ENCODE data around the gene PDE5A. TPM values are rescaled to one million over a fixed set of nuclear protein-coding genes. Genes with fewer than 3 reads are reported as not detected.

PDE5A gene
- total RNA-seq, 1 experiment from 2014 or later = 5.0 TPM

- Histone ChIP-seq H4K20me1 (ENCODE audit: insufficient read depth) (no peaks in the 10 kb centered on the region), H3K4me2 (ENCODE audit: low read length) (no peak overlapping the region), H3K9ac (ENCODE audit: low read length) (no peak overlapping the region), H2AFZ (ENCODE audit: low read depth, low read length, poor library complexity, severe bottlenecking) (no peak overlapping the region), H3K27ac (ENCODE audit: low read depth, low read length) (no peak overlapping the region), H3K9me2 (ENCODE audit: insufficient read depth) (no peaks in the 10 kb centered on the region), H3K4me3 (replicated peaks in 1 of 2; ENCODE audit: low read depth in 1 of 2, low read length in 2 of 2) (no peak overlapping the region), H3K36me3 (ENCODE audit: control insufficient read depth in 1 of 2, insufficient read depth in 2 of 2, low read length in 2 of 2) (no peaks in the 10 kb centered on the region), H3K4me1 (ENCODE audit: control insufficient read depth in 1 of 2, insufficient read depth in 2 of 2, low read length in 2 of 2) (no peaks in the 10 kb centered on the region), H3K79me2 (ENCODE audit: insufficient read depth, low read length) (no peaks in the 10 kb centered on the region), H3K27me3 (ENCODE audit: insufficient read depth, low read length) (no peaks in the 10 kb centered on the region), H3K9me3 (ENCODE audit: control insufficient read depth in 1 of 2, insufficient read depth in 1 of 2, low read depth in 1 of 2, low read length in 2 of 2) (no peaks in the 10 kb centered on the region)
- TF ChIP-seq POLR2A (IDR thresholded peaks at IDR 0.05; ENCODE audit: borderline replicate concordance, extremely low read depth, insufficient read depth, insufficient read length) (no peak), CBX3 (IDR thresholded peaks at IDR 0.05; ENCODE audit: low read depth) (no peak)
- RAD21 ChIA-PET (ENCODE audit: low non-redundant PET in 1 of 2, low total read pairs in 2 of 2, uncharacterized antibody in 2 of 2, unreplicated experiment in 2 of 2) = no interaction called here
- BruUV-seq (replicated peaks) = no TSS peak
- ATAC-seq (no peak), DNase-seq (ENCODE audit: low read depth, low spot score) (no peak)
- intact Hi-C loops (cut with micrococcal nuclease) = no loop called here
- CTCF ChIA-PET = no interaction called here
- POLR2A ChIA-PET = no interaction called here
Observed at GRCh38 chr4:119540249-119540648, 88.4 kb downstream of the PDE5A start.

GRCh38 chr4:119537586-119537985 is 91.0 kb downstream of the PDE5A start:
- H3K9ac ChIP-seq (ENCODE audit: low read length) = no peak overlapping the region
- no peaks in the 10 kb centered on the region for H3K4me1 ChIP-seq (ENCODE audit: control insufficient read depth in 1 of 2, insufficient read depth in 2 of 2, low read length in 2 of 2)
- ATAC-seq (no peak), DNase-seq (ENCODE audit: low read depth, low spot score) (no peak)
- H3K4me3 ChIP-seq (replicated peaks in 1 of 2; ENCODE audit: low read depth in 1 of 2, low read length in 2 of 2) = no peak overlapping the region
- H3K36me3 ChIP-seq (ENCODE audit: control insufficient read depth in 1 of 2, insufficient read depth in 2 of 2, low read length in 2 of 2) = no peaks in the 10 kb centered on the region
- no peak overlapping the region for H2AFZ ChIP-seq (ENCODE audit: low read depth, low read length, poor library complexity, severe bottlenecking)
- H3K27me3 ChIP-seq (ENCODE audit: insufficient read depth, low read length) = no peaks in the 10 kb centered on the region
- BruUV-seq (replicated peaks) = no TSS peak
- intact Hi-C loops (cut with micrococcal nuclease) = no loop called here
- TF ChIP-seq EZH2 (IDR thresholded peaks at IDR 0.05) (no peak), SRF (IDR thresholded peaks at IDR 0.05; ENCODE audit: low read depth) (no peak), SP1 (IDR thresholded peaks at IDR 0.05; ENCODE audit: low read depth) (no peak), ZBTB33 (IDR thresholded peaks at IDR 0.05; ENCODE audit: extremely low read depth, insufficient replicate concordance, low read length) (no peak), ATF3 (IDR thresholded peaks at IDR 0.05) (no peak), CEBPB (IDR thresholded peaks at IDR 0.05; ENCODE audit: low read depth) (no peak), CBX3 (IDR thresholded peaks at IDR 0.05; ENCODE audit: low read depth) (no peak), POLR2AphosphoS5 (IDR thresholded peaks at IDR 0.05; ENCODE audit: low read depth, low read length) (no peak), MAX (IDR thresholded peaks at IDR 0.05) (no peak), JUND (IDR thresholded peaks at IDR 0.05) (no peak), REST (IDR thresholded peaks at IDR 0.05; ENCODE audit: low read depth) (no peak), CTCF (IDR thresholded peaks at IDR 0.05 in 2 of 3, conservative IDR thresholded peaks at IDR 0.05 in 1 of 3; ENCODE audit: borderline replicate concordance in 1 of 3, insufficient read depth in 1 of 3, low read depth in 2 of 3, low read length in 2 of 3) (no peak), POLR2A (IDR thresholded peaks at IDR 0.05; ENCODE audit: borderline replicate concordance, extremely low read depth, insufficient read depth, insufficient read length) (no peak), SIN3A (IDR thresholded peaks at IDR 0.05; ENCODE audit: low read depth) (no peak)
- no peaks in the 10 kb centered on the region for H4K20me1 ChIP-seq (ENCODE audit: insufficient read depth)
- no peaks in the 10 kb centered on the region for H3K9me3 ChIP-seq (ENCODE audit: control insufficient read depth in 1 of 2, insufficient read depth in 1 of 2, low read depth in 1 of 2, low read length in 2 of 2)
- RAD21 ChIA-PET (ENCODE audit: low non-redundant PET in 1 of 2, low total read pairs in 2 of 2, uncharacterized antibody in 2 of 2, unreplicated experiment in 2 of 2) = no interaction called here
- H3K4me2 ChIP-seq (ENCODE audit: low read length) = no peak overlapping the region
- H3K9me2 ChIP-seq (ENCODE audit: insufficient read depth) = no peaks in the 10 kb centered on the region
- CTCF ChIA-PET = no interaction called here
- no peaks in the 10 kb centered on the region for H3K79me2 ChIP-seq (ENCODE audit: insufficient read depth, low read length)
- POLR2A ChIA-PET = no interaction called here
- no peak overlapping the region for H3K27ac ChIP-seq (ENCODE audit: low read depth, low read length)
